HS-5 (cell line): Measurements from ENCODE around the gene THOC6.
"Not testable (repeated sequence)": the region's sequence is repeated elsewhere in the genome, so short reads cannot be mapped to it uniquely, and the experiment has no call there.

ENCODE experiments used
- DNase-seq: peaks from one replicate; pipeline ENCODE4 v3.0.0-alpha.2; 2012; ENCODE audit warnings: low read depth

Gene THOC6

DNA sequence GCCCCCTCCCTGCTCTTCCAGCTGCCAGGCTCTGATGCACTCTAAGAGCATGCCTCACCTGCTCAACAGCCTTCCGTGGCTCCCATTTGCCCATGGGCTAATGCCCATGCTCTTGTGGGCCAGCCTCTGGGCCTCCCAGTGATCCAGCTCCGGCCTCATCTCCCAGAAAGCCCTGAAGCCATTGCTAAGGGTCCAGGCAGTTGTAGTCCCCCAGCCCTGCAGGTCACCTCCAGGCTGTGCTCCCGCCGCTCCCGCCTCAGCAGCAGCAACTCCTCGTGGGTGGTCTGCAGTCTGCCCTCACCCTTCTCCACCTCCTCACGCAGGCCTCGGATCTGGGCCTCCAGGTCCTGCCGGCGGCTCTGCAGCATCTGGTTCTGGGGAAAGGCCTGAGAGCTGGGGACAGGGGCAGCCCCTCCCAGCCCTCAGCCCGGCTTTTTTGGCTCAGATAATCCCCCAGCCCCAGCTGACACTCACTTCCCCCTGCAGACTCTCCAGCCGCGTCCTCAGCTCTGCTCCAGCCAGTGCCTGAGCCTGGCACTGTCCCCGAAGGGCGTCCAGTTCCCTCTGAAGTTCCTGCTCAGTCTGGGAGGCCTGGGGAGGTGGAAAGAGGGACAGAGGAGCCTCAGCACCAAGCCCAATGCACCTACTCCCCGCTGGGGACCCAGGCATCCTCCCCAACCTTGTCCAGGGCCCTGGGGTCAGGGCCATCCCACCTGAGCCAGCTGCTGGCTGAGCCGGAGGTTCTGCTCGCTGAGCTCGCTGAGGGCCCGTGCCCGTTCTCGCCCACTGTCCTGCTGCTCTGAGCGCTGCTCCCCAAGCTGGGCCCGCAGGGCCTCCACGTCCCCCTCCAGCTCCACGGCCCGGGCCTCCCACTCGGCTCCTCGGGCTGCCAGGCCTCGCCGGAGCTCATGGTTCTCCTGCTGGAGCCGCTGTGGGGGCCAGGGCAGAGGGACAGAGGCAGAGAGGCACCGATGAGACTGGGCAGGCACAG, 6.7 kb downstream of the THOC6 start:
- DNase-seq = no peak

DNA sequence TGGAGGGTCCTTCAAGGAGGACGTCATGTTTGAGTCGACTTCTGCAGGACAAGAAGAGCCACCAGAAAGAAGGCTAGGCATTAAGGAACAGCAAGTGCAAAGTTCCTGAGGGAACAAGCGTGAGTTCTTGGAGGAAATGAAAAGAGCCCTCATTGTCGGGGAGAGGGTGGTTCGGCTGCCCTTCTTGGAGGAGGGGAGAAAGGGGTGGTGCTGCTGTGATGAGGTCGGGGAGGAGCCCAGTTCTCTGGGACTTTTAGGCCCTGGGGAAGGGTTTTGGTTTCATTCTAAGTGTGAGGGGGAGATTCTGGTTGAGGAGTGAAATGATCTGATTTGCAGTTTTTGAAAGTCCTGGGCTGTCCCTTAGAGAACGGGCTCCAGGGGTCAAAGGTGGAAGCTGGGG, 8.8 kb downstream of the THOC6 start:
- DNase-seq = no peak

DNA sequence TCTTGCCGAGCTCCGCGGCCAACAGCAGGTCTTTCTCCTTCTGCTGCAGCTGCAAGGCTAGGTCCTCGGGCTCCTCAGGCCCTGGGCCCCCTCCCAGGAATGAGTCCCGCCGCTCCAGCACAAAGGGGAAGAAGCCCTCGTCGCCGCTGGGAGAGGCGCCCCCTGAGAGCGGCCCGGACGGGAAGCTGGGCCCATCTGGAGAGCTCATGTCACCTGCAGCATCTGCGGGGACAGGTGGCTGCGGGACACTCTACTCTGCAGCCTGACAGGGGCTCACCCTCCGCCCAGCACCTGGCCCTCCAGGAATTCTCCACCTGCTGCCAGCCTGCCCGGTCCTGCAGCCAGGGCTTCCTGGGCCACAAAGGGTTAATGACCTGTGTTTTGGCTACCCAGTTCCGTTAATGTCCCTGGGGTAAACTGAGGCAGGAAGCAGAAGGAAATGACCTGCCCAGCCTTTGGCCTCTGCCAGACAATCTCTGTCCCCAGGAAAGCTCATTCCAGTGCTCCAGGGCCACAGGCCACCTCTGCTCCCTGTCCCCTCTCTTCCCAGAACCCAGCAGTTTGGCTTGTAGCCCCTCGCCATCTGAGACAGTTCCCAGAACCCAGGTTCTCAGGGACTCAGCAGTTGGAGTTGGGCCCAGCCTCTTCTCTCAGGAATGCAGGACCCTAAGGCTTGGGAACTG, 11.6 kb downstream of the THOC6 start:
- DNase-seq = no peak

DNA sequence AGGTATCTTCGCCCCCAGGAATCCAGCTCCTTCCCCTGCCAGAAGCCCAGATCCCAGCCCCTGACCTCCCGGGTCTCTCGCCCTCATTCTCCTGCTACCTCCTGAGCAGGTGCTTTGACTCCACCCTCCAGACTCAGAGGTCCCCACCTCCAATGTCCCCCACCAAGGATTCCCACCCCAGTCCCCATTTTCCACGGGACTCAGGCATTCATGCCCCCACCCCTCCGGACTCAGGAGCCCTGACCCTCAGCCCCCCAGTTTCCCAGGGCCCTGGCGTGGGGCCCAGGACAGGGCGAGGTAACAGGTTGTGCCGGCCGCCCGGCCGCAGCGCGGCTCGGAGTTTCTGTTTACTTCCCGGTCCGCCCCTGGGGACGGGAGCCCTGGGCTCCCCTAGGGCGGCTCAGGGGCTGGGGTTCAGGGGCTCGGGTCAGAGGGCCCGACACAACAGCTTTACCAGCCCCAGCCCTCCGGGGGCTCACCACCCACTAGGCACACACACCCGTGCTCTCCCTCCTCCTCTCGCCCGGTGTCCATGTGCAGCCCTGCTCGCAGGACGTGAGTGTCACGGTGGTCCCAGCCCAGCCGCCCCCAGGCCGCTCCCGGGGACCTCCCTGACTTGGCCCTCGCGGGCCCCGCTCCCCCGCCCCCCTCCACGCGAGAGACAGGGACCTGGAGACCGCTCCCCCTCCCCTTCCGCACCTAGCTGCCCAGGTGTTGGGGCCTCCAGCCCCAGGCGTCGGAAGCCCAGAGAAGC, 12.3 kb downstream of the THOC6 start:
- no peak for DNase-seq

DNA sequence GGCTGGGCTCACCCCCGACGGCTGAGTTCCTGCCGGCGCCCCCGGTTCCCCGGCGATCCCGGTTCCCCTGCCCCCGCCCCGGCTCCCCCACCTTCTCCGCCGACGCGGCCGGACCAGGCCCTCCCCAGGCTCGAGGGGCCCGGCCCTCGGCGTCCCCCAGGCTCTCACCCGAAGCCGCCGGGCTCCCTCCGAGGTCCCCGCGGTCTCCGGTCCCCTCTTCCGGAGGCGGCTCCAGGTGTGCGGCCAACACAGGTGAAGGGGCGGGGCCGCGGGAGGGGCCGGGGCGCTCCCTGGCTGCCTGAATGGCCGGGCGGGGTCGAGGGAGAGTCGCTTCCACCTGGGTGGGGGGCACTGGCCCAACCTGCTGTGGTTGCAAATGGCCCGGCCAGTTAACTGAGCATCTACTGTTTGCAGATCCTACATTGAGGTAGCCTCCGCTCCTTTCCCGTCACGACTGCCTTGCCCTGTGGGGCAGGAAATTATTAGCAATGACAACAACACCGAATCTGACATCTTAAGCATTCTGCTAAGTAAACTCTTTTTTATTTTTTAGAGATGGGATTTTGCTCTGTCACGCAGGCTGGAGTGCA, 13.0 kb downstream of the THOC6 start, which contains the start of gene BICDL2:
TSS of gene BICDL2 (minus strand) at position 219 of the 590 bp plus-strand sequence. CDS start 1,448 bp downstream, outside the sequence.
- no peak for DNase-seq

DNA sequence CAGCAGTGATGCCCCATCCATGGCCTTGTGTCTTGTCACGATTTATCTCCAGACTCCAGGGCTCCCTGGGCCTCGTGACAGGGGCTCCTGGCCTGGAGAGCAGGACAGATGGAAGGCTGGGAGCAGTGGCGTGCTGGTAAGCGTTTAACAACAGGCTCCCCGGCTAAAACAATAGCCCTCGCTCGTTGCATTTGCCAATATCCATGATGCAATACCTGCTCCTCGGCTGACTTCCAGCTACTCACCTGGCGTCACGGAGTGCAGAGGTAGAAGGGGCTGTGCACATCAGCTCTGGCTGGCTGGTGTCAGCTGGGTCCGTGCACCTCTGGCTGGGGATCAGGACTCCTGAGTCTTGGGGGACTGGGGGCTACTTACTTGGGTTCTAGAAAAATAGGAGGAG, 14.4 kb downstream of the THOC6 start:
- no peak for DNase-seq

DNA sequence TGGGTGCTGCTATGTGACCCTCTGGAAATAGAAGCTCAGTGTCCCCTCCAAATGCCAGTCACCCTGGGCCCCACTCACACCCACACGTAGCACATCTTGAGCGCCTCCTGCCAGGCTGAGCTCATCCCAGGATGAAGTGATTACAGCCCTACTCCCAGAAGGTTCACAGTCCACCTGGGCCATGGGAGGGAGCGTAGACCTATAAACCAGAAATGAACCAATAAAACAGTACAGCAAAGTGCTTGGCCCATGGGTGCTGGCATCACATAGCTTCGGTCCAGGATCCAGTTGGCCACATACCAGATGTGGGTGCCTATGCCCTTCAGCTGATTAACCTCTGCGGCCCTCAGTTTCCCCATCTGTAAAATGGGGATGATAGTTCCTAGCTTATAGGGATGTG, 15.1 kb downstream of the THOC6 start:
- no peak for DNase-seq

DNA sequence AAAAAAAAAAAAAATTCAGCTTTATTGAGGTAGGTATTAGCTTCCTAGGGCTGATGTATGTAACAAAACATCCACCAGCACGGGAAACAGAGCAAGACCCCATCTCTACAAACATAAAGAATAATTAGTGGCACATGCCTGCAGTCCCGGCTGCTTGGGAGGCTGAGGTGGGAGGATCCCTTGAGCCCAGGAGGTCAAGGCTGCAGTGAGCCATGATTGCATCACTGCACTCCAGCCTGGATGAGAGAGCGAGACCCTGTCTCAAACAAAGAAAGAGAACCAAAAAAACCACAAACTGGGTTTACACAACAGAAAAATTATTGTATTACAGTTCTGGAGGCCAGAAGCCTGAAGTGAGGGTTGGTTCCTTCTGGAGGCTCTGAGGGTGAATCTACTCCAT, 18.5 kb downstream of the THOC6 start:
- no peak for DNase-seq

DNA sequence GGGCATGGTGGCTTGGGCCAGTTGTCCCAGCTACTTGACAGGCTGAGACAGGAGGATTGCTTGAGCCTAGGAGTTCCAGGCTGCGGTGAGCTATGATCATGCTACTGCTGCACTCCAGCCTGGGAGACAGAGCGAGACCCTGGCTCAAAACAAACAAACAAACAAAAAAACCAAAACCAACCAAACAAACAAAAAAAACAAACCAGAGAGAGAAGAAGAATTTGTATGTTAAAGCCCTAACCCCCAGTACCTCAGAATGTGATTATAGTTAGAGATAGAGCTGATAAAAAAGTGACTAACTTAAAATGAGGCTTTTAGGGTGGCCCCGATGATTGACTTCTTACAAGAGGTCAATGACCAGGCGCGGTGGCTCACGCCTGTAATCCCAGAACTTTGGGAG, 20.9 kb downstream of the THOC6 start:
- no peak for DNase-seq

DNA sequence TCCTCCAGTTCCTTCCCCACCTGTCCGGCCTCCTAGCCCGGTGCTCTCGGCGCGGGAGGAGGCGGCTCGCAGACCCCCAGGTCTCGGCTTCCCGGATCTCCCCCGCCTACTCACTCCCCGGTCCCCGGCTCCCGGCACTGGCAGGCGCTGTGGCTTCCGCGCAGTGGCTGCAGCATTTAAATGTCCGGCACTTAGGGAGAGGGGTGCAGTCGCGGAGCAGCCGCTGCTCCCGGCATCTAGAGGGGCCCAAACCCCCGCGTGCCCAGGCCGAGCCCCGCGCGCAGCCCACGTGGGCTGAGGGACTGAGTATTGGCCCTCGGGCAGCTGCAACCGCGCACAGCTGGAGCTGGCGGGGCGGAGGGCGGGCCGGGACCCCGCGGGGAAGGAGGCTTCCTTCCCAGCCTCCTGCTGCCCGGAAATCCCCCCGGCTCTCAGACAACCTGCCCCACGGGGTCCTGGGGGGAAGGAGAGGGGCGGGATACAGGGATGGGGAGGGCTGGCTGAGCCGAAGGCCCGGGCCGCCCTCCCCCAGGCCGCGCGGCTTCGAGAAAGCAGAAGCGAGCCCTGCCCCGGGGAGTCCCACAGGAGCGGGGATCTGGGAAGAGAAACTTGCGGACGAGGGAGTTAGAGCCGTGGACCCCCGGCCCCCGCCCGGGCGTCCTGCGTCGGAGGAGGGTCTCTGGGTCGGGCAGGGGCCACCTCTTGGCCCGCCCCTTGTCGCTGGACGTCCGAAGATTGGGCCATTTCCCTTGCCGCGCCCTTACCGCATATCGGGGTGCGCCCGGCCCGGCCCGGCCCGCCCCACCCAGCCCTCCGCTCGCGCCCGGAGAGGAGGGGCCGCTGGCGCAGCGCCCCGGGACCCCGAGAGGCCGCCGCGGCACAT, 22.2 kb downstream of the THOC6 start, which contains the start of gene MMP25:
TSS of gene MMP25 (plus strand) at position 804 of the 883 bp plus-strand sequence. CDS start 357 bp downstream, outside the sequence.
- no peak for DNase-seq

DNA sequence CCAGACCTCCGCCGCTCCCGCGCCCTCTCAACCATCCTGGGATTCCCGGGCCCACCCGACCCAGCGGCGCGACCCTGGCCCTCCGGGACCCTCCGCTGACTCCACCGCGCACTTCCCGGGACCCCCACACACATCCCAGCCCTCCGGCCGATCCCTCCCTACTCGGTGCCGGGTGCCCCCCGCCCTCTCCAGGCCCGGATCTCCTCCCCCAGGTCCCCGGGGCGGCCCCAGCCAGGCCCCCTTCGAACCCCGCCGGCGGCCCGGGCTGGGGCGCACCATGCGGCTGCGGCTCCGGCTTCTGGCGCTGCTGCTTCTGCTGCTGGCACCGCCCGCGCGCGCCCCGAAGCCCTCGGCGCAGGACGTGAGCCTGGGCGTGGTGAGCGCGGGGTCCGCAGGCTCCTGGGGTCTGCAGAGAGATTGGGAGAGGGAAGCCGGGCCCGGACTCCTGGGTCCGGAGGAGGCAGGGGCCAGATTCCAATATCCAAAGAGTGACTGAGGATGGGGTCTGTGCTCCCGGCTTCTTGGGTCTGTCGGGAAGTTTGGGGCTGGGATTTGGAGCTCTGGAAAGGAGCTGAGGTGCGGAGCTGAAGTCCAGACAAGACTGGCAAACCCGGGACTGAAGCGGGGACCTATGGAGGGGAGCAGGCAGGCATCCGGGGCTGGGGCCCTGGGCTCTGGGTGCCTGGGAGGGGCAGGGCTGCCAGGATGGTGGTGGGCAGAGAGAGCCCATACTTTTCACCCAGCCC, 23.0 kb downstream of the THOC6 start:
- no peak for DNase-seq

DNA sequence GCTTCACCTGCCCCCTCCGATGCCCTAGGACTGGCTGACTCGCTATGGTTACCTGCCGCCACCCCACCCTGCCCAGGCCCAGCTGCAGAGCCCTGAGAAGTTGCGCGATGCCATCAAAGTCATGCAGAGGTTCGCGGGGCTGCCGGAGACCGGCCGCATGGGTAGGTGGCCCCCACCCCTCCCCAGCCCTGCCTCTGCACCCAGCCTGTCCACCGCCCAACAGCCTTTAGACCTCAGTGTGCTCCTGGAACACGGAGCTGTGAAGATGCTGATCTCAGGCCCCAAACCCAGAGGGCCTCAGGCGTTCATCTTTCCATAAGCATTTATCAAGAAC, 23.5 kb downstream of the THOC6 start:
- no peak for DNase-seq

DNA sequence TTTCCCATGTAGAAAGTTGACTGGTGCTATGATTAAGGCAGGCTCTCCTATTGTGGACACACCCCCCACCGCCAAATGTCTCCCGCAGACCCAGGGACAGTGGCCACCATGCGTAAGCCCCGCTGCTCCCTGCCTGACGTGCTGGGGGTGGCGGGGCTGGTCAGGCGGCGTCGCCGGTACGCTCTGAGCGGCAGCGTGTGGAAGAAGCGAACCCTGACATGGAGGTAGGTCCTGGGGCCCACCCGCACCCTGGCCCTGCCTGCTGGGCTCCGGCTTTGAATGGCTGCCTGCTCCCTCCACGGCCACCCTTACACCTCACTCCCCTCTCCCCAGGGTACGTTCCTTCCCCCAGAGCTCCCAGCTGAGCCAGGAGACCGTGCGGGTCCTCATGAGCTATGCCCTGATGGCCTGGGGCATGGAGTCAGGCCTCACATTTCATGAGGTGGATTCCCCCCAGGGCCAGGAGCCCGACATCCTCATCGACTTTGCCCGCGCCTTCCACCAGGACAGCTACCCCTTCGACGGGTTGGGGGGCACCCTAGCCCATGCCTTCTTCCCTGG, 26.2 kb downstream of the THOC6 start:
- no peak for DNase-seq

DNA sequence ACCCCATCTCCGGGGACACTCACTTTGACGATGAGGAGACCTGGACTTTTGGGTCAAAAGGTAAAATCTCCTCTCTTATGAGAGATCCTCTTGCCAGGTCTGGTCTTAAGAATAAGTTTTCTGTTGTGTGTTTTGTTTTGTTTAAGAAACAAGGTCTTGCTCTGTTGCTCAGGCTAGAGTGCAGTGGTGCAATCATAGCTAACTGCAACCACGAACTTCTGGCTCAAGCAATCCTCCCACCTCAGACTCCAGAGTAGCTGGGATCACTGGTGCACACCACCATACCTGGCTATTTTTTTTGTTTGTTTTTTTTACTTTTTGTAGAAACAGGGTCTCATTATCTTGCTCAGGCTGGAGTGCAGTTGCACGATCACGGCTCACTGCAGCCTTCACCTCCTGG, 26.7 kb downstream of the THOC6 start:
- DNase-seq = no peak

DNA sequence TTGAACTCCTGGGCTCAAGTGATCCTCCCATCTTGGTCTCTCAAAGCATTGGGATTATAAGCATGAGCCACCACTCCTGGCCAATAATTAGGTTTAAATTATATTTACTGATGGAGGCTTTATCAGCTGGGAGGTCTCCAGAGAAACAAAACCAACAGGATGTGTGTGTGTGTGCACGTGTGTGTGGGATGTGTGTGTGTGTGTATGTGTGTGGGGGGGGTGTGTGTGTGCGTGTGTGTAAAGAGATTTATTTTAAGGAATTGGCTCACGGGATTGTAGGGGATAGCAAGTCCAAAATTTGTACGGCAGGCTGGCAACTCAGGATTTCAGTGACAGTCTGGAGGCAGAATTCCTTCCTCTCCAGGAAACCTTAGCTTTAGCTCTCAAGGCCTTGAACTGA, 27.2 kb downstream of the THOC6 start:
- DNase-seq = no peak

DNA sequence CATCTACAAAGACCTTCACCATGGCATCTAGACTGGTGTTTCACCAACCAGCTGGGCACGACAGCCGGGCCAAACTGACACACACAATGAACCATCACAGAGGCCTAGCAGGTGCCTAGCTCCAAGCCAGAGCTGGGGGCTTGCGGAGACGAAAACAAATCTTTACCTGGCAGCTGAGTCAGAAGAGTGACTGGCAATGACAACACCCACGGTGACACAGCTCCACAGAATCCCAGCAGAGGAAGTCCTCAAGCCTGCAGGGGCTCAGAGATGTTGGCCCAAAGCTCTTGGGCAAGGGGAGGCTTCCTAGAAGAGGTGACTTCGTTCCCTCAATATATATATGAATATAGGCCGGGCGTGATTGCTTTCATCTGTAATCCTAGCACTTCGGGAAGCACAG, 27.7 kb downstream of the THOC6 start:
- DNase-seq = no peak

DNA sequence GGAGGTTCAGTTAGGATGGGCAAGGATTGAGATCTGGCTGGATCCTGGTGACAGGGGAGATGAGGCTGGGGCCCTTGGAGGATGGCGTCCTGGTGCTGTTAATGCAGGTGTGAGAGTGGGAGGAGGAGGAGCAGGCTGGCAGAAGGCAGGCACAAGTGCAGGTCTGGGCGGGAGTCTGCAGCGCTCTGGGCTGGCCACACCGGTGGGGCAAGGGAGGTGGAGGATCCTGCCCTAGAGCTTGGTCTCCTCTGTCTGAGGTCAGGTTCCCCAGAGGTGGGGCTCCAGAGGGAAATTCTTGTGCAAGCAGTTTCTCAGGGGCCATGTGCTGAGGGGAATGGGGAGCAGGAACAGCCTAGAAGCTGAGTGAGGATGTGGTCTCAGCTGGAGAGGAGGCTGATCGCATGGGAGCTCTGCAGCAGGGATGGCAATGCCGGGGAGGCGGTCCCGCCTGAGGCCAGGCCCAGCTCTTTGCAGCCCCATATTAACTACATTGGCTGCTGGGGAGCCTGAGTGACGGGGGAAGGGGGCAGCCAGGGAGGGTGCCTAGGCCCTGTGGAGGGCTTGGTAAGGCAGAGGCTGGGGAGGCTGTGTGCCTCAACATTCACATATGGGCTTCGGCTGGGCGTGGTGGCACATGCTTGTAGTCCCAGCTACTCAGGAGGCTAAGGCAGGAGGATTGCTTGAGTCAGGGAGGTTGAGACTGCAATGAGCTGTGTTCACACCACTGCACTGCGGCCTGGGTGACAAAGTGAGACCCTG, 28.9 kb downstream of the THOC6 start:
- DNase-seq = not testable (repeated sequence)

DNA sequence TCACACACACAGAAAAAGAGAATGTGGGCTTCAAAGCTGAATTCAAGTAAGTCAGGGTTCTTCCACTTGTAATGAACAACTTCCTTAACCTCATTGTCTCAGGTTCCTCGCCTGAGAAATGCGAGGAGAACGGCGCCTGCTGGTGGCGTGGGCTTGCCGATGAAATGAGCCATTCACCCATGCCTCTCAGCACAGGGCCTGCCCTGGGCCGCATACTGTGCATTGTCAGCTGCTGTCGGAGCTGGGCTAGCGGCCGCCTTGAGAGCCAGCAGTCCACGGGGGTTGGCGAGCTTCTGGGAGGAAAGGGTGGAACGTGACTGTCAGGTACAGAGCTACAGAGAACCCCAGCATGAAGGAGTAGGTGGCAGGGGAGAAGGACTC, 29.5 kb downstream of the THOC6 start:
- DNase-seq = not testable (repeated sequence)
